Stimulated activated CD4-positive, alpha-beta T cell treated with anti-CD3 and anti-CD28 coated beads, Interleukin-15, amount 100 ng/mL, for 48 hours (primary cell): Measurements from ENCODE around the gene DIS3L2.
"Not testable (repeated sequence)": the region's sequence is repeated elsewhere in the genome, so short reads cannot be mapped to it uniquely, and the experiment has no call there.

Source experiments
- DNase-seq, 2 donors: peaks; one replicate each; pipeline ENCODE4 v3.0.0-alpha.2; 2020; ENCODE audit warnings: low read depth in 2 of 2

DIS3L2 gene

GRCh38 chr2:232367591-232368233, 406.2 kb downstream of the DIS3L2 start:
- DNase-seq = no peak

GRCh38 chr2:232368311-232368731, 406.8 kb downstream of the DIS3L2 start:
- no peak for DNase-seq

DNA sequence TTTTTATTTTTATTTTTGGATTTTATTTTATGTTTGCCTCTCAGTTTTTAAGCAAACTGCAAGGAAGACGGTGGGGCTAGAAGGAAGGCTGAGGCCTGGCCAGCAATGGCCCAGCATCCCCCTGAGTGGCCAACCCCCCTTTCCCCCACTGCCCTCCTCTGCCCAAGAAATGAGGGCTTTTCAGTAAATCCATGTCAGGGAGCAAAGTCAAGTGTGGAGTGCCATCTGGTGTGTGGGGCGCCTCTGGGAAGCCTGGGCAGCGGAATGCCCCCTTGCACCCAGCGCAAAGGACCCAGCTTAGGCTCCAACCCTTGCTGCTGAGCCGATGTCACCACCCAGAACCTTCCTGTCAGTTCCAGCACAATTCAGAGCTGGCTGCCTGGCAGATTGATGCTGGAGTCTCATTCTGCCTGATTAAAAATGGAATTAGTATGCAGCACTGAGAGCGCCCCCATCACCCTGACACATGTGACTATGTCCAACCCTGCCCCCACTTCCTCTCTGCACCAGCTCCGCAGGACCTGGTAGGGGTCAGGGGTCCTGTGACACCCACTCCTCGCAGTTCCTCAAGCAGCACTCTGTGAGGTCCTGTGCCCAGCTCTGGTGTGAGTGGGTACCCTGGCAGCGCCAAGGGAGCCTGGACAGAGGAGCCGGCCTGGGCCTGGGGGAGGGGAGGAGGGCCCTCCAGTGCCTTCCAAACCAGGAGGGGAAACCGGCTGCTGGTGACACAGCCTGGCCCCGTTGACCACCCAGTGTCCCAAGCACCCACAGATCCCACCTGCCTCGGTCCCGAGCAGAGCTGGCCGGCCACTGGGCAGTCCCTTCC, 407.8 kb downstream of the DIS3L2 start:
- no peak for DNase-seq

- not testable (repeated sequence) for DNase-seq
Measured at GRCh38 chr2:232370007-232370406, 408.5 kb downstream of the DIS3L2 start.

DNA sequence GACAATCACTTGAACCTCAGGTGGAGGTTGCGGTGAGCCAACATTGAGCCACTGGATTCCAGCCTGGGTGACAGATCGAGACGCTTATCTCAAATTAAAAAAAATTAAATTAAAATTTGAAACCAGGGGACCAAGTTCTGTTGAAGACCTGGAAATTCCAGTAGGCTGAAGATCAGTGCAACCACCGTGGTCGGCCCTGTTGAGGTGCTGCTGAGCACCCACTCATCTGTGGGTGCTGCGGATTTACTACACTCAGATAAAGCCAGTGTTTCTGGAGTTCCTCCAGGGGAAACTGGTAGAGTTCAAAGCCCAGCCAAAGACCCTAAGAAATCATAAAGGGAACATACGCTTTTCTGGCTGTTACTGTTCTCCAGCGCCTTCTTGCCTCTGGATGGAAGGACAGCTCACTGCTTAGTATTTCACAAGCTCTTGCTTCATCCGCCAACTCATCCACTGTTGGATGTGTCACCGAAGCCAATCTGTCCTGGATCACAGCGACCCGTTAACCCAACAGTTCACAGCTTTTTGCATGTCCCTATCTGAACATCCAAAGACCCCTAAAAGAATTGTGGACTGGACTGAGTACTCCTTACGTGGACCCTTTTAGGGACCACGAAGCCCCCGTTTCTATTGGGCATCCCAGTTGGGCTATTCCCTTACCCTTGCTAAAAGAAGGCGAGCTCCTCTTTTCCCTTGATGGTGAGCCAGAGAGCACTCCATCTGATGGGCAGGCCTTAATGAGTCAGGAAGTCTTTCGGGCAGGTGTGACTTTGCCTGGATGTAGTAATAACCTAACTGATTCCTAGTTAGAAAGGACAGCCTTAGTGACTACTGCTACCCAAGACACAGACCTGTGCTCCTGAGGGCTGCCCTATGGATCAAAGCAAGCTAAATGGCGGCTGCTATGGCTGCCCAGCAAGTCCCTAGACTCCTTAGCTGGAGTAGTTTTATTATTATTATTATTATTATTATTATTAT, 411.0 kb downstream of the DIS3L2 start:
- no peak for DNase-seq

DNA sequence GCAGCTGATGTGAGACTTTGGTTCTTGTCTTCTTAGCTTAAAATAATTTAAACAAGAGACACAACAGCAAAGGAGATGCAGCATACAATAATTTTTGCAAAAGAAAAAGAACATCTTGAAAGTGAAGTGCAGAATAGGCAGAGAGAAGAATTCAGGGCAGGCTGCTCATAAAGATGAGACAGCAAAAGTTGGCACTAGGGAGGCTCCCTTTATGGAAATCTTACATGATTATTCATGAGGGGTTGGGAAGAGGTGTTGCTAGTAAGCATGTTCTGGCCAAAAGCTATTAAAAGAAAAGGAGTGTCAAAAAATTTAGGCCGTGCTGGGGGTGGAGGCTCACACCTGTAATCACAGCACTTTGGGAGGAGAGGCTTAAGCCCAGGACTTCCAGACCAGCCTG, 412.8 kb downstream of the DIS3L2 start:
- no peak for DNase-seq

GRCh38 chr2:232375164-232375563, 413.7 kb downstream of the DIS3L2 start:
- no peak for DNase-seq

GRCh38 chr2:232376260-232376659, 414.7 kb downstream of the DIS3L2 start:
- no peak for DNase-seq

DNA sequence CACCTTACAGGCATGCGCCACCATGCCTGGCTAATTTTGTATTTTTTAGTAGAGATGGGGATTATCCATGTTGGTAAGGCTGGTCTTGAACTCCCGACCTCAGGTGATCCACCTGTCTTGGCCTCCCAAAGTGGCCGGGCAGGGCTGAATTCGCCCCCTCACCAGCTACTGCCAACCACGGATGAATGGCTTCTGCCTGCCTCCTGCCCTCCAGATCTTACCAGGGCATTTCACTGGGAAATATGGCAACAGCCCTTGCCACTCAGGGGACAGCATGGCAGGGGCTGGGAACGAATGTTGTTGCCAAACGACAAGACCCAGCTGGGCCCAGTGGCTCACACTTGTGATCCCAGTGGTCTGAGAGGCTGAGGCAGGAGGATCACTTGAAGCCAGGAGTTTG, 415.2 kb downstream of the DIS3L2 start:
- DNase-seq = no peak

GRCh38 chr2:232377319-232377718, 415.8 kb downstream of the DIS3L2 start:
- no peak for DNase-seq

DNA sequence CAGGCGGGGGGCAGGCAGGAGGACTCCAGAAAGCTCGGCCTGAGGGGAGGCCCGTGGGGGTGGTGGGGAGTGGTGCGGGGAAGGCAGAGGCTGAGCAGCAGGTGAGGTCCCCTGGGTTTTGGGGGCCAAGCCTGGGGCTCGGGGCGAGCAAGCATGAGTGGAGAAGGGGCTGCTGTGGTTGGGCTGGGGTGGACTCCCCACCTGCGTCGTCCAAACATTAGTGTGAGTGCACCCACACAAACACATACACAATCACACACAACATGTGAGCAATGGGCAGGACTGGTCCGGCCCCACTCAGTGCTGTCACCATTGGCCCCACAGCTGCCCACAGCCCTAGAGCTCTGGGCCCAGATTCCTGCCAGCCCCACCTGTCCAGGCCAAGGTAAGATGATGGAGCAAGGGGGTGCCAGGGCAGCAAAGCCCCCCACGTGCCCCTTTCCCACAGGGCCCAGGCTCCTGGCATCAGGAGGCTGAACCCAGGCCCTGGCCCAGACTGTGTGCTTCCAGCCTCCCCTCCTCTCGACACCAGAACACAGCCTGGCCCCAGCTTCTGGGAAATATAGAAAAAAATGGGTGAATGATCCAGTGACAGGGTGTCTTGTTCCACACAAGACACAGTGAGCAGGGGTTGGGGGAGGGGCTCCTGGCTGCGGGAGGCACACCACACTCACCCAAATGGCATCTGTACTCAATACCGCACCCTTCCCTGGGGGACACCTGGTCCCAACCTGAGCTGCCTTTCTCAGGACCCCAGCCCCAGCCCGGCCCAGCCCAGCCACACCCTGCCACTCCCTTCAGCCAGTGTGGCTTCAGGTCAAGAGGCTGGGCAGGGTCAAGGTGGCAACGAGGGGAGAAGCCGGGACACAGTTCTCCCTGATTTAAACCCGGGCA, 416.6 kb downstream of the DIS3L2 start:
- no peak for DNase-seq

- DNase-seq = not testable (repeated sequence)
Measured at GRCh38 chr2:232378735-232379151, 417.2 kb downstream of the DIS3L2 start, which contains the start of gene ALPP. Gene ALPP (plus strand): TSS chr2:232378751. CDS start chr2:232378803, 52 bp downstream.

DNA sequence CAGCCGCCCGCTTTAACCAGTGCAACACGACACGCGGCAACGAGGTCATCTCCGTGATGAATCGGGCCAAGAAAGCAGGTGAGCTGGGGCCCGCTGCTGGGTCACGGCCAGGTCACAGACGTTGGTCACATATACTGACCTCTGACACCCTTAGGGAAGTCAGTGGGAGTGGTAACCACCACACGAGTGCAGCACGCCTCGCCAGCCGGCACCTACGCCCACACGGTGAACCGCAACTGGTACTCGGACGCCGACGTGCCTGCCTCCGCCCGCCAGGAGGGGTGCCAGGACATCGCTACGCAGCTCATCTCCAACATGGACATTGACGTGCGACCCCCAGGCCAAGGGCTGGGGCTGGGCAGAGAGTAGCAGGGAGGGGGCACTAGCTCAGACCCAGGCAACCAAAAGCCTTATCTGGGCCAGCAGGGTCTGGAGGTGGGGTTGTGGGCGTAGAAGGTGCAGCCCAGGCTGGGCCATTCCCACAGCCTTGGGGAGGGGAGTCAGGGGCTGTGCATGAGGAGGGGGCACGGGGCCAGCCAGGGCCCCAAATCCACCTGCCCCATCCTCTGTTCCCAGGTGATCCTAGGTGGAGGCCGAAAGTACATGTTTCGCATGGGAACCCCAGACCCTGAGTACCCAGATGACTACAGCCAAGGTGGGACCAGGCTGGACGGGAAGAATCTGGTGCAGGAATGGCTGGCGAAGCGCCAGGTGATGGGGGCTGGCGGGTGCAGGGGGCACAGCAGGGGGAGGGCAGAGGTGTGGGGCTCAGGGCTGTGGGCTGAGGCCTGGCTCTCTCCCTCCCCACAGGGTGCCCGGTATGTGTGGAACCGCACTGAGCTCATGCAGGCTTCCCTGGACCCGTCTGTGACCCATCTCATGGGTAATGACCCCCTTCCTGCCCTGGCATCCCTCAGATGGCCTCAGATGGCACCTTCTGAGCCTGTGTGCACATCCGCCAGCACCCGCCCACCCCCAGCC, 418.4 kb downstream of the DIS3L2 start:
- DNase-seq = not testable (repeated sequence)

GRCh38 chr2:232381204-232382031, 419.9 kb downstream of the DIS3L2 start:
- not testable (repeated sequence) for DNase-seq

- no peak for DNase-seq
Measured at GRCh38 chr2:232382331-232383225, 421.1 kb downstream of the DIS3L2 start.

- DNase-seq = no peak
Measured at GRCh38 chr2:232384466-232384865, 423.0 kb downstream of the DIS3L2 start.

DNA sequence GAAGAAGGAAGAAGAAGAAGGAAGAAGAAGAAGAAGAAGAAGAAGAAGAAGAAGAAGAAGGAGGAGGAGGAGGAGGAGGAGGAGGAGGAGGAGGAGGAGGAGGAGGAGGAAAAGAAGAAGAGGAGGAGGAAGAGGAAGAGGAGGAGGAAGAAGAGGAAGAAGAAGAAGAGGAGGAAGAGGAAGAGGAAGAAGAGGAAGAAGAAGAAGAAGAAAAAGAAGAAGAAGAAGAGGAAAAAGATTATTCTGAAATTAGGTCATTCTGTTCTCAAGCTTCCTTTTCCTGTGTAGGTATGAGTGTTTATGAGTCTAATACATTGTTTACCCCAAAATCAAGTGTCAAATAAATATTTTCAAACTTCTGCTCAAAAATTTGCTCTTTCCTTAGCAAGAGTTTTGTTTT, 423.5 kb downstream of the DIS3L2 start:
- not testable (repeated sequence) for DNase-seq
